NCI-H345 (cell line): ENCODE data around the gene STK11.
A peak's percentile ranks its signal among the peaks of the same experiment; 100 is the strongest.
"Not testable (repeated sequence)": the region's sequence is repeated elsewhere in the genome, so short reads cannot be mapped to it uniquely, and the experiment has no call there.

Experiments
- DNase-seq: peaks from one replicate; lab custom pipeline; 2025; lab: John Stamatoyannopoulos, UW

STK11 gene

GRCh38 chr19:1169921-1170885, 35.4 kb upstream of the STK11 start:
- DNase-seq: no peak

- DNase-seq: no peak
Measured at GRCh38 chr19:1170938-1171754, 34.4 kb upstream of the STK11 start.

- peak; percentile 52 for DNase-seq
Measured at GRCh38 chr19:1171755-1172352, 33.7 kb upstream of the STK11 start.

GRCh38 chr19:1172353-1173158, 33.0 kb upstream of the STK11 start:
- DNase-seq: no peak

GRCh38 chr19:1173159-1173844, 32.3 kb upstream of the STK11 start:
- DNase-seq: no peak

GRCh38 chr19:1173845-1174809, 31.5 kb upstream of the STK11 start, which contains the start of gene SBNO2:
TSS of gene SBNO2 (minus strand) at chr19:1174268. CDS start at chr19:1154276, 19,992 bp downstream.
- DNase-seq: peak; percentile 86

- no peak for DNase-seq
Measured at GRCh38 chr19:1177322-1178114, 28.1 kb upstream of the STK11 start.

GRCh38 chr19:1181606-1182005, 24.0 kb upstream of the STK11 start:
- DNase-seq: no peak

GRCh38 chr19:1182068-1182467, 23.5 kb upstream of the STK11 start:
- no peak for DNase-seq

- no peak for DNase-seq
Measured at GRCh38 chr19:1182727-1183126, 22.9 kb upstream of the STK11 start.

- no peak for DNase-seq
Measured at GRCh38 chr19:1183543-1184172, 21.9 kb upstream of the STK11 start.

GRCh38 chr19:1189419-1189818, 16.2 kb upstream of the STK11 start:
- no peak for DNase-seq

- DNase-seq: no peak
Measured at GRCh38 chr19:1199531-1199930, 6.0 kb upstream of the STK11 start.

GRCh38 chr19:1200614-1201013, 5.0 kb upstream of the STK11 start:
- DNase-seq: not testable (repeated sequence)

GRCh38 chr19:1206150-1206863, 729 bp downstream of the STK11 start:
- no peak for DNase-seq

- DNase-seq: no peak
Measured at GRCh38 chr19:1206864-1207450, 1.4 kb downstream of the STK11 start.

- DNase-seq: not testable (repeated sequence)
Measured at GRCh38 chr19:1208830-1209229, 3.3 kb downstream of the STK11 start.

- no peak for DNase-seq
Measured at GRCh38 chr19:1210227-1210538, 4.6 kb downstream of the STK11 start.
